ENCODE results near the gene ZNF598.

GRCh38 chr16:2038382-2039231, 29.0 kb upstream of the ZNF598 start:
- TF ChIP-seq CTCF (IDR thresholded peaks at IDR 0.05; ENCODE audit: insufficient read depth, low read depth, low read length) (no peak), EZH2 (IDR thresholded peaks at IDR 0.05; ENCODE audit: insufficient read depth, low read length) (no peak)

Measured in astrocyte (in vitro differentiated cells and primary cell).